GM21786 (cell line): Measurements from ENCODE around the gene ADGRD1.

Experiments used
- ATAC-seq: cut with Tn5 transposase; IDR thresholded peaks from one replicate; pipeline ENCODE4 v1.9.1; 2021; ENCODE audit not compliant: unreplicated experiment

ADGRD1 gene

DNA sequence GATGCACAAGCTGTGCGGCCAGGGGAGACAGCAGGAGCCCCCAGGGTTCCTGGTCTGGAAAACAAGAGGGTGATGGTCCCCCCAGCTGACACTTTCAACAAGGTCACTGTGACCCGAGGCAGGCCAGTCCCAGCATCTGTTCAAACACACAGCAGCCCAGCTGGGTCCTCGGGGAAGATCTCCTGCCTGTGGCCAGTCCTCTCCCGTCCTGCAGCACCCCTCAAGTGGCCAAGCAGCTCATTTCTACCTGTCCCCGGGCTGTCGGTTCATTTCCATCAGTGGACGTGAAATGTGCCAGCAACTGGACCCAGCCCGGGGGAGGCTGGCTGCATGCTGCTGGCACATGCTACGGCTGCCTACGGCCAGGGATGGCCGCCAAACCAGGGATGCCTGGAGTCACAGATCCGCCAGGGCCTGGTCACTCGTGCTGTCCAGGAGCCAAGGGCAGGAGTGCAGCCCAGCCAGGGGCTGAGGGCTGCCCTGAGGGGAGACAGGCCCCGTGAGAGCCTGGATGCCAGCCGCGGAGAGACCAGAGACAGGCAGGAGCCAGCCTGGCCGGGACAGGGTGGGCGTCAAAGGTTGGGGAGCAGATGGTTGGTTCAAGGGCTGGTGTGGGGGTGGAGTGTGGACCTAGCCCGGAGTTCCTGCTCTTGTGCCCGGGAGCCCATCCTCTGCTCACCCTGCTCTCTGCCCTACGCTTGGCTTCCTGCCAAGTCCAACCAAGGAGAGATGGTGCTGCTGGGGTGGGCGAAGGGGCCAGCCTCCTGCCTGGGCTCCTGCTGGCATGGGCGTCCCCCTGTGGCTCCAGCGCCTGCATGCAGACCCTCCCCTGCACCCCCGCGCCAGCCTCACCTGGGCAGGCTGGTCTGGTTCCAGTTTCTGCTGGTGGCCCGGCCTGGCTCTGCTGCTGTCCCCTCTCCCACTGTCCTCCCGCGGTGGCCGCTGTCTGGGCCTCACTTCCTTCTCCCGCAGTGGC lies 143.8 kb downstream of the ADGRD1 start:
- ATAC-seq, result no peak

DNA sequence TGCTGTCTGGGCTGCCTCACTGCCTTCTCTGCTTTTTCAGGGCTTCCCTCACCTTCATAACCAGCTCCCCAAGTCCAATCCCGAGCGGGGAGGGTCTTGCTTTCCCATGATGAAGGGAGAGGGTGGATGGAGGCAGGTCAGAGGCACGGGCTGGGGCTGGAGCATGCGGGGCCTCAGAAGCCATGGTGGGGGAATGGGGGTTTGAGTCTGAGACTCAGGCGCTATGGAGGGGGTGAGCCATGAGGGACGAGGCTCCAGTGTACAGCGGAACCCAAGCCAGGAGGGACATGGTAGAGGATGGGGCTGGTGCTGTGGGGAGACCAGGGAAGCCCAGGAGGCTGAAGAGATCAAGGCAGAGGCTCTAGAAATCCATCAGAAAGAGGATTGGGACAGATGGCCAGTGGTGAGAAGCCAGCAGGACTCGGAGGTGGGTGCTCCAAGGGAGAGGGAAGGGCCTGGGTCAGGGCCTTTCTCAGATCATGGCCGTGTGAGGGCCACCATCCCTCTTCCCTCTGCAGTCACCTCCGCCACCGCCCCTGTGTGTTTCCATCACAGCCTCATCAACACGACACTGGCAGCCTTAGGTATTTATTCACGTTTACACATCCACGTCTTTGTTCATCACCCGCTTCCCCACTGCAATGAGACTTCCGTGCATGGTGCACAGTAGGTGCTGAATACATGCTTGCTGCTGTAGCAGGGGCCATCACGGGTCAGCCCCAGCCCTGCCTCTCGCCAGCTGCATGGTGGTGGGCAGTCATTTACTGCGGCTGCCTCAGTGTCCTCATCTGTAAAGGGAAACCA lies 144.7 kb downstream of the ADGRD1 start:
- ATAC-seq, result no peak

DNA sequence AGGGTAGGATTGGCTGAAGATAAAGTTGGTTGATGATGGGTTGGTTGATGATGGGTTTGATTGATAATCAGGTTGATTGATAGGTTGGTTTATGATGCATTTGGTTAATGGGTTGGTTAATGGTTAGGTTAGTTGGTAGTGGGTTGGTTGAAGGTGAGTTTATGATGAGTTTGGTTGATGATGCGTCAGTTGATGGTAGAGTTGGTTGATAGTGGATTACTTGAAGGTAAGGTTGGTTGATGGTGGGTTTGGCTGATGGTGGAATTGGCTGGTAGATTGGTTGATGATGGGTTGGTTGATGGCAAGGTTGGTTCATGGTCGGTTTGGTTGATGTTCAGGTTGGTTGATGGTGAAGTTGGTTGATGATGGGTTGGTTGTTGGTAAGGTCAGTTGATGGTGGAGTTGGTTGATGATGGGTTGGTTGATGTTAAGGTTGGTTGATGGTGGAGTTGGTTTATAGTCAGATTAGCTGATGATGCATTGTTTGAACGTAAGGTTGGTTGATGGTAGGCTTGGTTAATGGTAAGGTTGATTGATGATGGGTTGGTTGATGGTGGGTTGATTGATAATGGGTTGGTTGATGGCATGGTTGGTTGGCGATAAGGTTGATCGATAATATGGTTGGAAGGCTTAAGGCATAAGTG lies 146.4 kb downstream of the ADGRD1 start:
- ATAC-seq, result no peak

DNA sequence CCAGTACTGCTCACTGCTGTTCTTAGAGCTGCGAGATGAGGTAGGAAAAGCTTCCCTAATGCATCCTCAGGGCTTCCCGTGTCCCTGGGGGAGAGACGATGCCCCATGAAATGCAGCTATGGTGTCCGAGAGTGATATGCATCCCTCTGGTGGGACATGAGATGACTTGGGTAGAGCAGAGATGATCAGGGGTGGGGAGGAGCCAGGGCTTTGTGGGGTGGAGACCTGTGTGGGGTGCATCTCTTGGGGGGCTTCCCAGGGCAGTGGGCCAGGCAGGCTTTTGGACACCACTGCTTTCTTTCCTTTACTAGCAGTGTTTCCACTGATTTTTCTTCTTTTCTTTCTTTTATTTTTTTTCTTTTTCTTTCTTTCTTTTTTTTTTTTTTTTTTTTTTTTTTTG lies 147.3 kb downstream of the ADGRD1 start:
- ATAC-seq, result no peak

DNA sequence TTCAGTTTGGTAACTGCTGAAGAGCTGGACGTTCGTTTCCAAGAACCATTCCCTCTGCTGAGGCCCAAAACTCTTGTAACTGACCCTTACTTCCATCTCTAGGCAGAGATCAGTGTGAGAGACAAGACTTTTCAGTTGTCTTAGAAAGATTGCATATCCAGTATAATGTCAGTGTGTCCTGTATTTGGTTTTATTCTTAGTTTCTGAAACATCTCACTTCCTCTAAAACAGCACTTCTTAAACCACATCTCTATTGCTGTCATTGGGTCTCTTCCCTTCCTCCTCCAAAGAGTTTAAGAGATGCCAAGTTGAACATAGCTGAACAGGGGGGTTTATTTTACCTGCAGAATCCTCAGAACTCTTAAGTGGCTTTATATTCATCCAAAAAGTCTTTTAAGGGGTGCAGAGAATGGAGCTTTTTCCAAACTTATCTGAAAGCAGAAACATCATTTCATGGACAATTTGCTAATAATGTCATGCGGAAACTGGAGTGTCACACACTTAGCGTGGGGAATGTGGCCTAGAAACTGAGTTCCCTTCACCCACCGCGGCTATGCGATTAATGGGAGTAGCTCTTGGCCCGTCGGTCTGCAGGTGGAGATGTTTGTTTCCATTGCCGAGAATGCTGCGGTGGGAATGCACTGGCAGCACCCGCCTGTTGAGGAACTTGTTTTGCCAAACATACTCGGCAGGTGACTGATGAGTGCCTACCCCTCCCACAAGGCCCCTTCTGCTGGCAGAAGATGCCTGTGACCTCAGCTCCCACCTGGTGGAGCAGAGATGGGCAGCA lies 148.2 kb downstream of the ADGRD1 start:
- ATAC-seq, result peak; percentile 71

DNA sequence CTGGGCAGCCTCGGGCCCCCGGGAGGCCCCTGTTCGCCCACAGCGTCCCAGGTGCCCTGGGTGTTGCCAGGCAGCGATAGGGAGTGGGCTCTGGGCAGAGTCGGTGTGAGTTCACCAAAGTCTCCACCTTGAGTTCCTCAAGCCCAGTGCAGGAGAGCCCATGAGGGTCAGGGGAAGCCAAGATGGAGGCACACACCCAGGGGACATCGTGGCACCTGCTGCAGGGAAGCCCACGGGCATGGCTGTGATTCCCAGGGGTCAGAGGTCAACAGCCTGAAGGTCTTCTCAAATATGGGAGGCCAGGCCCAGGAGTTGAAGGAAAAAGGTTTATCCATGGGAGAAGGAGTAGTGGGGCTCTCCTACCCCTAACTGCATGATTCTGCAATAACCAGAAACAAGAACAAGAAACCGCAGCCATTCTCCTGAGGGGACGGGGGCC lies 148.8 kb downstream of the ADGRD1 start:
- ATAC-seq, result no peak

DNA sequence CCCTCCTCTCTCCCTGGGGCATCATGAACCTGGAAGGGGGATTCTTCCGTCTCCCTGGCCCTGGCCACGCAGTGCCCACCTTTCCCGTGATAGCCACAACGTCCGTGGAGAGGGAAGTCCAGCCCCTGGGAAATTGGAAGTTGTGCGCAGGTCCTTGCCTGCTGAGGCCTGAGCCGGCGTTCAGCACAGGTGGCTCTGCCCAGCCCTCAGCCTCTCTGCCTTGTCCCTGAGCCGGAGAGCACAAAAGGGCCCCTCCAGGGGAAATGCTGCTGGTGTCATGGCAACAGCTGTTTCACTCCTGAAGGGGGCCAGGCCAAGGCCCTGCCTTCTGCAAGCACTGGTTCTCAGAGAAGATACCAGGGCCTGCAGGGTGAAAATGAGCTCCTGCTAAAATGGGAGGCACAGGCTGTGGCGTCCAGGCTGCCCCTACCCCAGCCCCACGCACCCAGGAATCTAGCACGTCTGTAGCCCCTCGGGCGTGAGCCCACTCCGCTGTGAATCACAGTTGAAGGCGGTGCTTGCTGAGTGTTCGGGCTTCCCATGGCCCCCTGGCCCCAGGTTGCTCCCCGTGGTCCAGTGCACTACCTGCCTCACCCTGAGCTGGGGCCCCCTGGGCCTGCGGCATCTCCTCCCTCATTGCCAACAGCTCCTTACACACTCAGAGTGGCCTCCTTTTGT lies 149.4 kb downstream of the ADGRD1 start:
- no peak for ATAC-seq

DNA sequence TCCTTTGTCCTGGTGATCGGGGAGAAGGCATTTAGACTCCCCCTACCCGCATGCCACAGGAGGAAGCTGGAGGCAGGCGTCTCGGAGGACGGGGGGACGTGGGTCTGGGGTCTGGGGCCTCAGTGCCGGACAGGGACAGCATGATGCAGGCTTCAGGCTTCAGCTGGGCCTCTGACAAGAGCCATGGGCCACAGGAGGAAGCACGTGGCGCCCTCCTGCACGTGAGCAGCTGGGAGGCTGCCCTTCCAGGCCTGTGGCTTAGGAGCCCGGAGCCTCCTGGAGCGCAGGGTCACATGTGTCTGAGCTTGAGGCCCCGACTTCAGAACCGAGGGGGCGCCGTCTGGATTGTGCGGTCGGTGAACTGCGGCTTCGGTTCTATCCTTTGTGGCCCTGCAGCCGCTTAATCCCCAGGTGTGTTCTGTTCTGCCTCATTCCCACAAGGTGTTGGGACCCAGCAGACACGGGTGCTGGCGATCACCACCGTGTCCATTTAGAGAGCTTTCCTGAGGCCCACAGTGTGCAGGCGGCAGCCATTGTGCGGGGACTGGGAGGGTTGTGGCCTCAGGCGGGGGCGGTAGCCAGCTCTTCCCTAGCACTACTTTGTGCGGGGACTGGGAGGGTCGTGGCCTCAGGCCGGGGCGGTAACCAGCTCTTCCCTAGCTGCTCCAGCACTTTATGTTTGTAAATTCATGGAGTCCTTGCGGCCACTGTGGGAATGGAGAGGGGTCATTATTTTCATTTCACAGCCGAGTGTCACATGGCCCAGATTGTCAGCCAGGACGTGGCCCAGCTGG lies 150.2 kb downstream of the ADGRD1 start:
- no peak for ATAC-seq

DNA sequence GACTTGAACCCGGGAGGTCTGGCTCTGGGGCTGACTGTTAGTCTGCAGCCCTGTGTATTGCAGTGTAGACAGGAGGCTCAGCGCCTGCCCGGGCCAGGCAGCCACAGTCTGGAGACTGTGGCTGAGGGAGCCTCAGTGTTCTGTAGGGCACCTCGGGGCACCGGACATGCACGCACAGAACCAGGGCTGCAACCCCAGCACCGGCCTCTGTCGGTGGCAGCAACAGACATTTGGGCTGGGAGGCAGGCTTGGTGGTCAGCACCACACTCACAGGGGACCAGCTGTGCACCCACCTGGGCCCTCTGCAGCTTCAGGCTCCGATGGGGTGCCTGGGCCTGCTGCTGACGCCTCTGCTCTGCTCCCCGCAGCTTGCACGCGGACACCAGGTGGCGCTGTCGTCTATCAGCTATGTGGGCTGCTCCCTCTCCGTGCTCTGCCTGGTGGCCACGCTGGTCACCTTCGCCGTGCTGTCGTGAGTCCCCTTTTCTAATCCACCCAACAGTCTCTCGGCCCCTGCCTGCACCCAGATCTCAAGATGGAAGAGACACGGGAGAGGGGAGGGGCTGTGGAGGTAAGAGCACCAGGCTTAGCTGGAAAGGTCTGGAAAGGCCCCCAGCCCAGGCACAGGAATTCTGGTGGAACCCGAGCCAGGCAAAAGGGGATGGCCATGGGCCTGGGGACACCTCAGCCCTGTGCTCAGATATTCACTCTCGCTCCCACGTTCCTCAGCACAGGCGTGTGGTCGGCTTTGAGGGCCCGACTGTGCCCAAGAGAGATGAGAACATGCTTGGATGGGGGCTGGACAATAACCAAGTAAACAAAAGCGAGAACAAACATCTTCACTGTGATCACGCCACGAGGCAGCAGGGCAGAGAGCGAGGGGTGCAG lies 151.0 kb downstream of the ADGRD1 start:
- peak; percentile 57 for ATAC-seq

DNA sequence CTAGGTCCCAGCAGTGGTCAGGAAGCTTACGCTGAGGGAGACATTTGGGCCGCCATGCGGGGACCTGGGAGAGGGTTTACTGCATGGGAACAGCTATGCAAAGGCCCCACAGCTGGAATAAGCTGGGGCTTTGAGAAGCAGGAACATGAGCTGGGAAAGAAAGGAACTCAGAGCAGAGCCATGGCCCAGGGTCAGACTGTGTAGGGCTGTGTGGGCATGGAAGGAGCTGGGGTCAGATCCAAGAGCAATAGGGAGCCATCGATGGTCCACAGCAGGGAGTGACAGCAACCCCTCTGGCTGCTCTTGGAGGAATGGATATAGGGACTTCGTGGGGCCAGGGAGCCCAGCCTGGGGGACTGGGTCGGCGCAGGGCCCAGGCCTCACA lies 151.6 kb downstream of the ADGRD1 start:
- no peak for ATAC-seq

DNA sequence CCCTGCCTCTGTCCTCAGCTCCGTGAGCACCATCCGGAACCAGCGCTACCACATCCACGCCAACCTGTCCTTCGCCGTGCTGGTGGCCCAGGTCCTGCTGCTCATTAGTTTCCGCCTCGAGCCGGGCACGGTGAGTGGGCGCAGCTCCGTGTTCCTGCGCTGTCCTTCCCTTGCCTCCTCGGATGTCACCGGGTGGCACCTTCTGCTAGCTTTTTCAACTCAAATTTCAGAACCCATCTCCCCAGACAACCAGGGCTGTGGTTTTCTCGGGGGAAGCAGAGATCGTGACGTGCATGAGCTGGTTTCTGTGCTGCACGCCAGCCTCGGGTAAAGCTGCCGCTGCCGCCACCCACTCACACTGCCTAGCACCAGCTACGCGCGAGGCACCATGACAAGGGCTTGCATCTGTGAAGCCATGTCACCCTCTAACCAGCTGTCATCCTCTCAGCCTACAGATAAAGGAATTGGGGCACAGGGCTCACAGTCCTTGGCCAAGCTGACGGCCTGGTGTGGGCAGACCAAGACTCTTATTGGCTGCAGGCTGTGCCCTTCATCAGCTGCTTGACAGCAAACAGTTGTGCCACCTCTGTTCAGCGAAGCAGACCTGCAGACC lies 152.1 kb downstream of the ADGRD1 start:
- ATAC-seq, result no peak

DNA sequence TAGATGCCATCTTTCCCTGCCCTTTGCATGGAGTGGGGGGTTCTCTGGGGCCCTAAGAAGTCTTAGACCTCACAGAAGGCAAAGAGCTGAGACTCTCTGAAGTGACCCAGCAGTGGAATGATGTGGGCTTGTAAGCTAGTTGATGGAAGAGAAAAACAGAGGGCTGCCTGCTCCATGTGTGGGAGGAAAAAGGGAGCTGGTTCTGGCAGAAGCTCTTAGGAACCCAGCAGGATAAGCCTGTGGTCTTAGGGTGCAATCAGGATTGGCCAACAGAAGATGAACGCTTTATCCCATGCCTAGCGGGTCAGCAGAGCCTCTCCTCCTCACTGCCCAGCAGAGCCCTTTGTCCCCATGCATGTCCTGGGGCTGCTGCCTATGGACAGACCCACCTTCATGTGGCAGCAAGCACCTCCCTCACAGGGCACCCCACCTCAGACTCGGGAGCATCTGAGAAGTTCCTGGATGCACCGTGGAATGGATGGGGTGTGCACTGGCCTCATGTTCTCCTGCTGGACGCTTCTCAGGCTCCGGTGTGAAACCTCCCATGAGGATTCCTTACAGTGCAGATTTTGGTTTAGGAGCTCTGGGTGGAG lies 152.7 kb downstream of the ADGRD1 start:
- ATAC-seq, result no peak

DNA sequence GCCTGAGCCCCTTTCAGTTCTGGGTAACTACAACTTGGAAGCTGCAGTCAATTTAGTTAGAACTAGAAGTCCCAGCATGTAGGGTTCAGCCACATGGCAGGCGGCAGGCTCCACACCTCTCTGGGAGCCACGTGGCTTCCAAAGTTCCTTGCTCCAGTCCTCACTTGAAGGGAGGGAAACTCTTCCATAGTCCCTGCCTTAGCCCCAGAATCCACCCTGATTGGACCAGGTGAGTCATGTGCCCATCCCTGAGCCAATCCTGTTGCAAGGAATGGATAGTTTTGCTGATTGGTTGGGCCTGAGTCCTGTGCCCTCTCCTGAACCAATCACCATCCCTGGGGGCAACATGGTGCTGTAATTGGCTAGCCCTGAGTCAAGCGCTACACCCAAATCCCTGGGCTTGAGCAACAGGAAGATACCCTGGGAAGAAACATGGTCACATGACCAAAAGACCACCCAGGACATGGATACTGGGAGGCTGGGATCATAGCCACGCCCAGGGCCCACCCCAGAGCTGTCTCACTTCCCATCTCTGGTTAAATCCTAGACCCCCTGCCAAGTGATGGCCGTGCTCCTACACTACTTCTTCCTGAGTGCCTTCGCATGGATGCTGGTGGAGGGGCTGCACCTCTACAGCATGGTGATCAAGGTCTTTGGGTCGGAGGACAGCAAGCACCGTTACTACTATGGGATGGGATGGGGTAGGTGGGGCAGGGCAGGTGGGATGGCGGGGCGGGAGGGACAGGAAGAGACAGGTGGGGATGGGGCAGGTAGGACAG lies 154.7 kb downstream of the ADGRD1 start:
- ATAC-seq, result no peak

DNA sequence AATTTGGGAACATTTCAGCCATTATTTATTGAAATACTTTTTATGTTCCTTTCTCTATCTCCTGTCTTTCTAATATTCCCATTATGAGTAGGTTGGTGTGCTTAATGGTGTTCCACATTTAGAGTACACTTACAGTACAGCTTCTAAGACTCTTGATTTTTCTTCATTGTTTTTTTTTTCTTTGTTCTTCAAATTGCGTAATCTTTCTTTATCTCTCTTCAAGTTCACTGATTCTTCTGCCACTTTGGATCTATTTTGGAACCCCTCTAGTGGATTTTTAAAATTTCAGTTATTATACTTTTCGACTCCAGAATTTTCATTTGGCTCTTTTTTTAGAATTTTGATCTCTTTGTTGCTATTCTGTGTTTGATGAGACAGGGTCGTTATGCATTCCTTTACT lies 157.7 kb downstream of the ADGRD1 start:
- ATAC-seq, result no peak

DNA sequence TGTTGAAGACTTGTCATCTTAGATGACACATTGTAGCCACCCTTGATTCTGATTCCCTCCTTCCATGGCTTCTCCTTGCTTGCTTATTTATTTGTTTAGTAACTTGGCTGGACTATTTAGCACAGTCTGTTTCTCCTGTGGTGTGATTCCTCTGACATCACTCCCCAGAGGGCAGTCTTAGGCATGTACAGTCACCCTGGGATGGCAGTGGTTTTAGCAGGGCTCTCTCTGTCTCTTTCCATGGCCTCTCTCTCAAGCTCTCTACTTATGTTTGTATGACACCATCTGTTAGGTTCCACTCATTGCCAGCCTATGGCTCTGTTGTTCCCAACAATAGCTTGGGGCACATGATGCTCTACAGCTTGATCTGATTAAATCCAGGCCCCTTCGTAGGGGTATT lies 158.3 kb downstream of the ADGRD1 start:
- no peak for ATAC-seq

DNA sequence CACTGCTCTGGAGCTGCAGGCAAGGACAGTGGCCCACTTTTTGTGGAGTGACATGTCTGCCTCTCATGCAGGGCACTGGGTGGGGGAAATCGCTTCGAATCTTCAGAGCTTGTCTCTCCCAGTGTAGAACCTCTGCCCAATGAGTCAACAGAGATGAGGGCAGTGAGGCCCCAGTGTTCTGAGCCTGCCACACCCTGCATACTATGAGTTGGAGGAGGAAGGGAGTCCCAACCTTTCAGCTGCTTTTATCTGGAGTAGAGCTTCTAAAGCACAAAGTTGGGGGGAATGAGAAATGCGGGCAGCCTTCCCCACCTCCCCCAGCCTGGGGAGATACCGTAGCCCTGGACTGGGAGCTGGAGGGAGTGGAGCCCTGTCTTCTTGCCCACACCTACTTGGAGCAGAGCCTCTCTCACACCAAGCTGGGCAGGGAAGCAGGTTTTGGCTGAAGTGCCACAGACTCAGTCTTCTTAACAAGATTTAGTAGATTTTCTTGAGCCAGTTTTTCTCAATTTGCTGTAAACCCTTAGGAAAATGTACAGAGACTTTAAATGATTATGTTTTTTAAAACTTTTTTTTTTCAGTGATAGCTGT lies 159.1 kb downstream of the ADGRD1 start:
- no peak for ATAC-seq
